ENCODE results near the gene AHR. TPM values are rescaled to one million over a fixed set of nuclear protein-coding genes. Genes with fewer than 3 reads are reported as not detected.

Gene AHR
- total RNA-seq, 1 experiment from 2014 or later: 39.0 TPM

DNA sequence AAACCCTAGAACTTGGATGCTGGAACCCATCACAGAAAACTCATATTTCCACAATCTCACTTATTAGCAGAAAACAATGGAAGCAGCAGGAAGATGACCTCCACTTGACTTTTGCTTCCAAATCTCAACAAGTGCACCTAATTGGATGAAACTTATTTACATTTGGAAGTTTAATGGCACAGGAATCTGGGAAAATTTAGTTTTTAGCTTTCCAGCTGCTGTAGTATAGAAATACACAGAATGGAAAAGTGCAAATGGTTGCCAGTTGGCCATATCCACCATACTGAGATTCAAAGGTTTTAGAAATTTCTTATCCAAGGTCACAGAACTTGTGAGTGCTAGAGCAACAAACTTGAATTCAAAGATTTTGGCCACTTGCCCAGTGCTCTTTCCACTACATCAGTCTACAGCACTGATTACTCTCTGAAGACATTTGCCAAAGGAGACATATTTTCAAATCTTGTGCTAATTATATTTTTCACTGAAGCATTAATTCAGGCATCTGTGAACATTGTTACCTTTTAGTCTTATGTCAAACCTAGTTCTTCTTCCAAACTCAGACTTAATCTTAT is 9.3 kb upstream of the AHR start:
- DNase-seq: no peak
- POLR2A ChIA-PET: no interaction called here
- intact Hi-C loops (cut with micrococcal nuclease; ENCODE audit: unreplicated experiment): no loop called here

DNA sequence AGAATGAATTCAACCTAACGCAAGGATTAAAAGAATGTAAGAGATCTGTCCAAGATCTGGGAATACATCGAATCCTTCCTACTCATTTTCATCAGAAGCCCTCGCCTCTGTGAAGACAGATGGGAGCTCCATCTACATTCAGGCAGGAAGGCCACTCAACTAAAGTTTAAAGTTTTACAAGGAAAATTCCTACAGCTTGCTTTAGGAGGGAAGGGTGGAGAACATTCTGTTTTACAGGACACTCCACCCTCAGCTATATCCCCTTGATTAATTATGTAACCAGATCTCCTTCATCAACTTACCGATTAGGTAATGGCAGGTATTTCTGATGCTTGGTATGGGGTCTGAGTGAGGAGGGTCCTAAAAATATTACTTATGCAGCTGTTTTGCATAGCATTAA is 5.6 kb upstream of the AHR start:
- TF ChIP-seq, protein P1, sequence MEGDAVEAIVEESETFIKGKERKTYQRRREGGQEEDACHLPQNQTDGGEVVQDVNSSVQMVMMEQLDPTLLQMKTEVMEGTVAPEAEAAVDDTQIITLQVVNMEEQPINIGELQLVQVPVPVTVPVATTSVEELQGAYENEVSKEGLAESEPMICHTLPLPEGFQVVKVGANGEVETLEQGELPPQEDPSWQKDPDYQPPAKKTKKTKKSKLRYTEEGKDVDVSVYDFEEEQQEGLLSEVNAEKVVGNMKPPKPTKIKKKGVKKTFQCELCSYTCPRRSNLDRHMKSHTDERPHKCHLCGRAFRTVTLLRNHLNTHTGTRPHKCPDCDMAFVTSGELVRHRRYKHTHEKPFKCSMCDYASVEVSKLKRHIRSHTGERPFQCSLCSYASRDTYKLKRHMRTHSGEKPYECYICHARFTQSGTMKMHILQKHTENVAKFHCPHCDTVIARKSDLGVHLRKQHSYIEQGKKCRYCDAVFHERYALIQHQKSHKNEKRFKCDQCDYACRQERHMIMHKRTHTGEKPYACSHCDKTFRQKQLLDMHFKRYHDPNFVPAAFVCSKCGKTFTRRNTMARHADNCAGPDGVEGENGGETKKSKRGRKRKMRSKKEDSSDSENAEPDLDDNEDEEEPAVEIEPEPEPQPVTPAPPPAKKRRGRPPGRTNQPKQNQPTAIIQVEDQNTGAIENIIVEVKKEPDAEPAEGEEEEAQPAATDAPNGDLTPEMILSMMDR (IDR thresholded peaks at IDR 0.05; ENCODE audit: insufficient read depth in 1 of 2, low read depth in 1 of 2, low read length in 1 of 2, severe bottlenecking in 1 of 2, unreplicated experiment in 1 of 2): no peak
- CTCF ChIA-PET: no interaction called here
- Mint-ChIP-seq H3K36me3 (ENCODE audit: insufficient read depth, unreplicated experiment) (peaks cover 3% of the 10 kb centered on the region), H3K9me3 (ENCODE audit: unreplicated experiment) (peaks cover 12% of the 10 kb centered on the region), H3K27me3 (ENCODE audit: insufficient read depth, unreplicated experiment) (no peaks in the 10 kb centered on the region), H3K4me1 (ENCODE audit: low read depth, unreplicated experiment) (peaks cover 5% of the 10 kb centered on the region), H3K4me3 (ENCODE audit: unreplicated experiment) (no peak overlapping the region), H3K27ac (ENCODE audit: unreplicated experiment) (no peak overlapping the region)
- Histone ChIP-seq H3K27me3 (replicated peaks; ENCODE audit: control insufficient read depth, insufficient read depth, low read length) (no peaks in the 10 kb centered on the region), H3K9me3 (no peaks in the 10 kb centered on the region), H3K4me1 (peaks cover 9% of the 10 kb centered on the region; the same call in 1 of the 2 replicates), H3K4me3 (ENCODE audit: low read depth, low read length) (no peak overlapping the region), H3K36me3 (ENCODE audit: control insufficient read depth, insufficient read depth, low read length) (no peaks in the 10 kb centered on the region)
- intact Hi-C loops (cut with micrococcal nuclease; ENCODE audit: unreplicated experiment): no loop called here
- BruUV-seq (replicated peaks): no TSS peak
- POLR2A ChIA-PET: no interaction called here
- no peak for DNase-seq

More for the DNA sequence above, 9.3 kb upstream of the AHR start:
- Mint-ChIP-seq H3K27ac (ENCODE audit: unreplicated experiment) (no peak overlapping the region), H3K36me3 (ENCODE audit: insufficient read depth, unreplicated experiment) (no peaks in the 10 kb centered on the region), H3K9me3 (ENCODE audit: unreplicated experiment) (no peaks in the 10 kb centered on the region), H3K4me3 (ENCODE audit: unreplicated experiment) (no peak overlapping the region), H3K27me3 (ENCODE audit: insufficient read depth, unreplicated experiment) (no peaks in the 10 kb centered on the region), H3K4me1 (ENCODE audit: low read depth, unreplicated experiment) (no peaks in the 10 kb centered on the region)
- H3K36me3 ChIP-seq (ENCODE audit: control insufficient read depth, insufficient read depth, low read length): no peaks in the 10 kb centered on the region
- CTCF ChIA-PET: no interaction called here
- no peaks in the 10 kb centered on the region for H3K4me1 ChIP-seq
- no peaks in the 10 kb centered on the region for H3K9me3 ChIP-seq
- no peaks in the 10 kb centered on the region for H3K27me3 ChIP-seq (replicated peaks; ENCODE audit: control insufficient read depth, insufficient read depth, low read length)
- TF ChIP-seq, protein P1 (IDR thresholded peaks at IDR 0.05; ENCODE audit: insufficient read depth in 1 of 2, low read depth in 1 of 2, low read length in 1 of 2, severe bottlenecking in 1 of 2, unreplicated experiment in 1 of 2): no peak
- BruUV-seq (replicated peaks): no TSS peak
- H3K4me3 ChIP-seq (ENCODE audit: low read depth, low read length): no peak overlapping the region

DNA sequence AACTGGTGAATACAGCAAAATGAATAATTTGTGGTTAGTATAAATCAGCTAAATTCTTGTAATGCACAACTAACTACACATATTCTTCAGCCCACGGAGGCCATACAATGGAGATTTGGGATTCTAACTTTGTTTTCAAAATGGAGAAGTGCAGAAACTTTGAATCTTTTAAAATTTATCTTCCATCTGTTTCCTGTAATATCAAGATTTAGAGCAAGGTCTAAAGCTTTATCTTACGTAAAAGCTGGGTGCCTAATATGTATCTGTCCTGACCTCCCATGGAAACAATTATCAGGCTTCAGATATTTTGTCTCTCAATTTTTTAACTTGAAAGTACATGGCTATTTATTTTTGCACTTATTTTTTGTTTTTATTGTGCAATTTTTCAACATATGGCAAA is 5.0 kb upstream of the AHR start:
- Mint-ChIP-seq H3K9me3 (ENCODE audit: unreplicated experiment) (peaks cover 15% of the 10 kb centered on the region), H3K27me3 (ENCODE audit: insufficient read depth, unreplicated experiment) (no peaks in the 10 kb centered on the region), H3K36me3 (ENCODE audit: insufficient read depth, unreplicated experiment) (peaks cover 9% of the 10 kb centered on the region), H3K27ac (ENCODE audit: unreplicated experiment) (no peak overlapping the region), H3K4me1 (ENCODE audit: low read depth, unreplicated experiment) (peaks cover 7% of the 10 kb centered on the region), H3K4me3 (ENCODE audit: unreplicated experiment) (no peak overlapping the region)
- intact Hi-C loops (cut with micrococcal nuclease; ENCODE audit: unreplicated experiment): no loop called here
- Histone ChIP-seq H3K4me1 (peaks cover 9% of the 10 kb centered on the region; the same call in 1 of the 2 replicates), H3K27me3 (replicated peaks; ENCODE audit: control insufficient read depth, insufficient read depth, low read length) (no peaks in the 10 kb centered on the region), H3K9me3 (no peaks in the 10 kb centered on the region), H3K36me3 (ENCODE audit: control insufficient read depth, insufficient read depth, low read length) (no peaks in the 10 kb centered on the region), H3K4me3 (ENCODE audit: low read depth, low read length) (no peak overlapping the region)
- DNase-seq: no peak
- POLR2A ChIA-PET: no interaction called here
- BruUV-seq (replicated peaks): no TSS peak
- CTCF ChIA-PET: no interaction called here
- TF ChIP-seq, protein P1 (IDR thresholded peaks at IDR 0.05; ENCODE audit: insufficient read depth in 1 of 2, low read depth in 1 of 2, low read length in 1 of 2, severe bottlenecking in 1 of 2, unreplicated experiment in 1 of 2): no peak

Data from Caco-2 (cell line).